Measurements from ENCODE around the gene ZFYVE19.

Gene ZFYVE19

GRCh38 chr15:40843885-40844695 is 37.2 kb downstream of the ZFYVE19 start, which contains the start of gene SPINT1:
TSS of gene SPINT1 (plus strand) at chr15:40844048. CDS start at chr15:40844555, 507 bp downstream.
- no peak for DNase-seq
- no peaks in the 10 kb centered on the region for H4K20me1 ChIP-seq (ENCODE audit: insufficient read depth, low read length)
- no peaks in the 10 kb centered on the region for H3K79me2 ChIP-seq (ENCODE audit: insufficient read depth, low read length)
- ATAC-seq (ENCODE audit: insufficient read depth, low read depth) = no peak
- peaks cover 10% of the 10 kb centered on the region for H3K4me1 ChIP-seq (ENCODE audit: insufficient read depth, low read length)
- H3K4me2 ChIP-seq (ENCODE audit: insufficient read depth, low read length) = no peak within 1 kb of the TSS
- H3K9ac ChIP-seq (ENCODE audit: low read depth, low read length) = no peak within 1 kb of the TSS
- no peak within 1 kb of the TSS for H2AFZ ChIP-seq (ENCODE audit: low read depth, low read length)
- H3K4me3 ChIP-seq (ENCODE audit: low read depth in 1 of 2, low read length in 2 of 2) = no peak within 1 kb of the TSS
- no peak for TF ChIP-seq EZH2 (IDR thresholded peaks at IDR 0.05; ENCODE audit: borderline replicate concordance, low read depth, low read length, severe bottlenecking)
- no peaks in the 10 kb centered on the region for H3K9me3 ChIP-seq (ENCODE audit: insufficient read depth, low read length, severe bottlenecking)
- no peaks in the 10 kb centered on the region for H3K36me3 ChIP-seq (ENCODE audit: insufficient read depth, low read length)
- no peak within 1 kb of the TSS for H3K27ac ChIP-seq (ENCODE audit: low read length)
- H3K27me3 ChIP-seq (ENCODE audit: insufficient read depth, low read length, poor library complexity) = no peaks in the 10 kb centered on the region

GRCh38 chr15:40844696-40845030 is 37.8 kb downstream of the ZFYVE19 start:
- H3K4me1 ChIP-seq (ENCODE audit: insufficient read depth, low read length) = peaks cover 10% of the 10 kb centered on the region
- H3K9ac ChIP-seq (ENCODE audit: low read depth, low read length) = no peak overlapping the region
- no peak overlapping the region for H3K4me2 ChIP-seq (ENCODE audit: insufficient read depth, low read length)
- H2AFZ ChIP-seq (ENCODE audit: low read depth, low read length) = no peak overlapping the region
- H3K9me3 ChIP-seq (ENCODE audit: insufficient read depth, low read length, severe bottlenecking) = no peaks in the 10 kb centered on the region
- no peaks in the 10 kb centered on the region for H3K36me3 ChIP-seq (ENCODE audit: insufficient read depth, low read length)
- TF ChIP-seq EZH2 (IDR thresholded peaks at IDR 0.05; ENCODE audit: borderline replicate concordance, low read depth, low read length, severe bottlenecking) (no peak), CTCF (IDR thresholded peaks at IDR 0.05; ENCODE audit: borderline replicate concordance, extremely low read depth, low read length, poor library complexity, severe bottlenecking) (no peak)
- no peak overlapping the region for H3K4me3 ChIP-seq (ENCODE audit: low read depth in 1 of 2, low read length in 2 of 2)
- H3K27ac ChIP-seq (ENCODE audit: low read length) = no peak overlapping the region
- DNase-seq (no peak), ATAC-seq (ENCODE audit: insufficient read depth, low read depth) (no peak)
- H4K20me1 ChIP-seq (ENCODE audit: insufficient read depth, low read length) = no peaks in the 10 kb centered on the region
- no peaks in the 10 kb centered on the region for H3K79me2 ChIP-seq (ENCODE audit: insufficient read depth, low read length)
- H3K27me3 ChIP-seq (ENCODE audit: insufficient read depth, low read length, poor library complexity) = no peaks in the 10 kb centered on the region

DNA sequence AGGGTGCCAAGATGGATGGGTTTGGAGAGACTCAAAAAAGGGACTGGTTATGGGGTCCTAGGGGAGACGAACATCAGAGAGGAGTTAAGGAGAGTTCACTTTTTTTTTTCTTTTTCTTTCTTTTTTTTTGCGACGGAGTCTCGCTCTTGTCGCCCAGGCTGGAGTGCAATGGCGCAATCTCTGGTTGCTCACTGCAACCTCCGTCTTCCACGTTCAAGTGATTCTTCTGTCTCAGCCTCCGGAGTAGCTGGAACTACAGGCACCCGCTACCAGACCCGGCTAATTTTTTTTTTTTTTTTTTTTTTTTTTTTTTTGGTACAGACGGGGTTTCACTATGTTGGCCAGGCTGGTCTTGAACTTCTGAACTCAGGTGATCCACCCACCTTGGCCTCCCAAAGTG is 38.1 kb downstream of the ZFYVE19 start:
- Histone ChIP-seq H3K9me3 (ENCODE audit: insufficient read depth, low read length, severe bottlenecking) (no peaks in the 10 kb centered on the region), H3K27ac (ENCODE audit: low read length) (no peak overlapping the region), H3K4me3 (ENCODE audit: low read depth in 1 of 2, low read length in 2 of 2) (no peak overlapping the region), H4K20me1 (ENCODE audit: insufficient read depth, low read length) (no peaks in the 10 kb centered on the region), H3K36me3 (ENCODE audit: insufficient read depth, low read length) (no peaks in the 10 kb centered on the region), H3K4me2 (ENCODE audit: insufficient read depth, low read length) (no peak overlapping the region), H2AFZ (ENCODE audit: low read depth, low read length) (no peak overlapping the region), H3K9ac (ENCODE audit: low read depth, low read length) (no peak overlapping the region), H3K79me2 (ENCODE audit: insufficient read depth, low read length) (no peaks in the 10 kb centered on the region), H3K4me1 (ENCODE audit: insufficient read depth, low read length) (peaks cover 10% of the 10 kb centered on the region), H3K27me3 (ENCODE audit: insufficient read depth, low read length, poor library complexity) (no peaks in the 10 kb centered on the region)
- no peak for TF ChIP-seq CTCF (IDR thresholded peaks at IDR 0.05; ENCODE audit: borderline replicate concordance, extremely low read depth, low read length, poor library complexity, severe bottlenecking)
- TF ChIP-seq EZH2 (IDR thresholded peaks at IDR 0.05; ENCODE audit: borderline replicate concordance, low read depth, low read length, severe bottlenecking) = no peak
- ATAC-seq (ENCODE audit: insufficient read depth, low read depth) (no peak), DNase-seq (no peak)

GRCh38 chr15:40845511-40846284 is 38.8 kb downstream of the ZFYVE19 start:
- Histone ChIP-seq H3K4me2 (ENCODE audit: insufficient read depth, low read length) (no peak overlapping the region), H4K20me1 (ENCODE audit: insufficient read depth, low read length) (no peaks in the 10 kb centered on the region), H3K27ac (ENCODE audit: low read length) (no peak overlapping the region), H3K4me3 (ENCODE audit: low read depth in 1 of 2, low read length in 2 of 2) (no peak overlapping the region), H3K4me1 (ENCODE audit: insufficient read depth, low read length) (peaks cover 10% of the 10 kb centered on the region), H3K27me3 (ENCODE audit: insufficient read depth, low read length, poor library complexity) (no peaks in the 10 kb centered on the region), H3K9ac (ENCODE audit: low read depth, low read length) (no peak overlapping the region), H2AFZ (ENCODE audit: low read depth, low read length) (no peak overlapping the region), H3K79me2 (ENCODE audit: insufficient read depth, low read length) (no peaks in the 10 kb centered on the region), H3K9me3 (ENCODE audit: insufficient read depth, low read length, severe bottlenecking) (no peaks in the 10 kb centered on the region), H3K36me3 (ENCODE audit: insufficient read depth, low read length) (no peaks in the 10 kb centered on the region)
- TF ChIP-seq EZH2 (IDR thresholded peaks at IDR 0.05; ENCODE audit: borderline replicate concordance, low read depth, low read length, severe bottlenecking) = no peak
- no peak for TF ChIP-seq CTCF (IDR thresholded peaks at IDR 0.05; ENCODE audit: borderline replicate concordance, extremely low read depth, low read length, poor library complexity, severe bottlenecking)
- DNase-seq (no peak), ATAC-seq (ENCODE audit: insufficient read depth, low read depth) (no peak)
